ENCODE measurements around the gene VSNL1. TPM values are rescaled to one million over a fixed set of nuclear protein-coding genes. Genes with fewer than 3 reads are reported as not detected.

VSNL1 gene
- total and polyA plus RNA-seq, 2 donors (not counting 1 experiment from before 2014, with no cell fraction given), result not detected

DNA sequence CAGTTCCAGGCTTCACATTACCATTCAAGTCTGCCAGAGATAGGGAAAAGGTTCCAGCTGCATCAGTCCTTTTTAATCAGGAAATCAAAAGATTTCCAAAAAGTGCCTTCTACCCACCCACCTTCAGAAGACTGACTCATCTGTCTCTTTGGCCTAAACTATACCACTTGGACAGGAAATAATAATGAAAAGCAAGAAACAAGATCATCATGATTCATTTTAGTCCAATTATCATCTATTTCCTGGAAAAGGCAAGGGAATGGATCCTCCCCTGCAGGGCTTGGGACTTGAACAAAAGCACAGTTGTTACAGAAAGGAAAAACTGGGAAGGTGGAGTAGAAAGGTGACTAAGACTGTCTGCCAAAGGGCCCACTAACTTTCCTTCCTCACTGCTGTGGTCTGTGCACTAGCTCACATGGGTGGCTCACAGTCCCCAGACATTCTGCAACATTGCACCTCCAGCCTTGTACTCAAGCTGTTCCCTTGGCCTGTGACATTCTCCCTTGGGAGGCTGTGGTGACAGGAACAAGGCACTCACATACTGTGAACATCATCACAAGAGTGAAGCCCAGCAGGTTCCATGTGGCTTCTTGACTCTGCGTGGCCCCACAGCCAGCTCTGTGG is 75.3 kb downstream of the VSNL1 start:
- no peak overlapping the region for H3K27ac Mint-ChIP-seq
- no peak overlapping the region for H3K9ac ChIP-seq (ENCODE audit: low read length)
- H3K79me2 ChIP-seq (ENCODE audit: control insufficient read depth, insufficient read depth, low read length), result no peaks in the 10 kb centered on the region
- H2AFZ ChIP-seq (ENCODE audit: insufficient read depth, low read depth, low read length, poor library complexity, severe bottlenecking), result no peak overlapping the region
- H3K27me3 Mint-ChIP-seq, result peaks cover 35% of the 10 kb centered on the region
- no peaks in the 10 kb centered on the region for H4K20me1 ChIP-seq (ENCODE audit: control insufficient read depth, insufficient read depth, low read length, poor library complexity, severe bottlenecking)
- H3K27ac ChIP-seq (ENCODE audit: low read length in 2 of 2), result no peak overlapping the region
- no CpG with 5 or more reads among the region's 1 CpG for WGBS (ENCODE audit: insufficient coverage)
- no peak overlapping the region for H3K4me3 ChIP-seq (ENCODE audit: control extremely low read depth in 1 of 5, extremely low read depth in 1 of 5, insufficient read depth in 1 of 5, low read depth in 2 of 5, low read length in 4 of 5)
- no peaks in the 10 kb centered on the region for H3K4me1 ChIP-seq (ENCODE audit: control insufficient read depth in 2 of 2, insufficient read depth in 2 of 2, low read length in 2 of 2)
- H3K36me3 ChIP-seq (replicated peaks in 1 of 2; ENCODE audit: control extremely low read depth in 1 of 2, control insufficient read depth in 1 of 2, extremely low read depth in 1 of 2, insufficient read depth in 2 of 2, low read length in 1 of 2), result no peaks in the 10 kb centered on the region
- ChIA-PET POLR2A (no interaction called here), CTCF (no interaction called here)
- H3K4me1 Mint-ChIP-seq, result no peaks in the 10 kb centered on the region
- no peak overlapping the region for H3K4me3 Mint-ChIP-seq
- no peak overlapping the region for H3K4me2 ChIP-seq (replicated peaks; ENCODE audit: low read depth, low read length, poor library complexity, severe bottlenecking)
- ATAC-seq (ENCODE audit: low read depth), result no peak
- no peak for DNase-seq
- H3K9me3 Mint-ChIP-seq (ENCODE audit: insufficient read depth), result no peaks in the 10 kb centered on the region
- H3K9me3 ChIP-seq (ENCODE audit: control extremely low read depth in 1 of 3, control insufficient read depth in 2 of 3, insufficient read depth in 1 of 3, low read length in 2 of 3), result no peaks in the 10 kb centered on the region
- TF ChIP-seq, protein P1, sequence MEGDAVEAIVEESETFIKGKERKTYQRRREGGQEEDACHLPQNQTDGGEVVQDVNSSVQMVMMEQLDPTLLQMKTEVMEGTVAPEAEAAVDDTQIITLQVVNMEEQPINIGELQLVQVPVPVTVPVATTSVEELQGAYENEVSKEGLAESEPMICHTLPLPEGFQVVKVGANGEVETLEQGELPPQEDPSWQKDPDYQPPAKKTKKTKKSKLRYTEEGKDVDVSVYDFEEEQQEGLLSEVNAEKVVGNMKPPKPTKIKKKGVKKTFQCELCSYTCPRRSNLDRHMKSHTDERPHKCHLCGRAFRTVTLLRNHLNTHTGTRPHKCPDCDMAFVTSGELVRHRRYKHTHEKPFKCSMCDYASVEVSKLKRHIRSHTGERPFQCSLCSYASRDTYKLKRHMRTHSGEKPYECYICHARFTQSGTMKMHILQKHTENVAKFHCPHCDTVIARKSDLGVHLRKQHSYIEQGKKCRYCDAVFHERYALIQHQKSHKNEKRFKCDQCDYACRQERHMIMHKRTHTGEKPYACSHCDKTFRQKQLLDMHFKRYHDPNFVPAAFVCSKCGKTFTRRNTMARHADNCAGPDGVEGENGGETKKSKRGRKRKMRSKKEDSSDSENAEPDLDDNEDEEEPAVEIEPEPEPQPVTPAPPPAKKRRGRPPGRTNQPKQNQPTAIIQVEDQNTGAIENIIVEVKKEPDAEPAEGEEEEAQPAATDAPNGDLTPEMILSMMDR (IDR thresholded peaks at IDR 0.05), result no peak
- TF ChIP-seq EZH2 (IDR thresholded peaks at IDR 0.05; ENCODE audit: borderline replicate concordance, insufficient read depth, low read depth, low read length, poor library complexity, severe bottlenecking), result no peak
- peaks cover 0 to 4% (median 2%) of the 10 kb centered on the region in 4 experiments for H3K27me3 ChIP-seq (replicated peaks in 1 of 4; ENCODE audit: control extremely low read depth in 1 of 4, control insufficient read depth in 3 of 4, insufficient read depth in 4 of 4, low read length in 3 of 4)
- intact Hi-C loops (cut with micrococcal nuclease), result no loop called here

DNA sequence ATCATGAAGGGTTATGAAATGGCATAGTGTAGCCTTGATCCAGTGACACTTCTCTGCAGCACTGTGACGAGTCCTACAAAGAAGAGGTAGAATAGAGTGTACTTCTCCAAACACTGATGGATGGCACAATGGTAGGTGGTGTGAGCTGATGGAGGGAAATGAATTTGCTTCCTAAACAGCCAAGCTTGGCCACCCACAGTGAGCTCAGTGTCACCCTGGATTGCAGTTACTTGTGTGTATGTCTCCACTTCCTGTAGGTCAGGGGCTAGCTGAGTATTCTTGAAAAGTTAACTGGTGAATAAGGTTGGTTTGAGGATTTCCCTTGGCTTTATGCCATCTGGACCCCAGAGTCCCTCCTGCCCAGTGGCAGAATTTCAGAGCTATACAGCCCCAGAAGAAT is 75.9 kb downstream of the VSNL1 start:
- ChIA-PET POLR2A (no interaction called here), CTCF (no interaction called here)
- H3K4me3 ChIP-seq (ENCODE audit: control extremely low read depth in 1 of 5, extremely low read depth in 1 of 5, insufficient read depth in 1 of 5, low read depth in 2 of 5, low read length in 4 of 5), result no peak overlapping the region
- no peaks in the 10 kb centered on the region for H3K36me3 ChIP-seq (replicated peaks in 1 of 2; ENCODE audit: control extremely low read depth in 1 of 2, control insufficient read depth in 1 of 2, extremely low read depth in 1 of 2, insufficient read depth in 2 of 2, low read length in 1 of 2)
- peaks cover 35% of the 10 kb centered on the region for H3K27me3 Mint-ChIP-seq
- H3K4me3 Mint-ChIP-seq, result no peak overlapping the region
- peaks cover 0 to 6% (median 2%) of the 10 kb centered on the region in 4 experiments for H3K27me3 ChIP-seq (replicated peaks in 1 of 4; ENCODE audit: control extremely low read depth in 1 of 4, control insufficient read depth in 3 of 4, insufficient read depth in 4 of 4, low read length in 3 of 4)
- DNase-seq (no peak), ATAC-seq (ENCODE audit: low read depth) (no peak)
- H3K9me3 ChIP-seq (ENCODE audit: control extremely low read depth in 1 of 3, control insufficient read depth in 2 of 3, insufficient read depth in 1 of 3, low read length in 2 of 3), result no peaks in the 10 kb centered on the region
- H3K4me1 Mint-ChIP-seq, result no peaks in the 10 kb centered on the region
- no peak overlapping the region for H3K27ac Mint-ChIP-seq
- no CpG with 5 or more reads among the region's 1 CpG for whole genome bisulfite sequencing (ENCODE audit: insufficient coverage)
- H2AFZ ChIP-seq (ENCODE audit: insufficient read depth, low read depth, low read length, poor library complexity, severe bottlenecking), result no peak overlapping the region
- no peaks in the 10 kb centered on the region for H3K9me3 Mint-ChIP-seq (ENCODE audit: insufficient read depth)
- intact Hi-C loops (cut with micrococcal nuclease), result no loop called here
- no peak overlapping the region for H3K4me2 ChIP-seq (replicated peaks; ENCODE audit: low read depth, low read length, poor library complexity, severe bottlenecking)
- TF ChIP-seq, protein P1 (IDR thresholded peaks at IDR 0.05), result no peak
- TF ChIP-seq EZH2 (IDR thresholded peaks at IDR 0.05; ENCODE audit: borderline replicate concordance, insufficient read depth, low read depth, low read length, poor library complexity, severe bottlenecking), result no peak
- H3K27ac ChIP-seq (ENCODE audit: low read length in 2 of 2), result no peak overlapping the region
- H3K9ac ChIP-seq (ENCODE audit: low read length), result no peak overlapping the region
- no peaks in the 10 kb centered on the region for H3K4me1 ChIP-seq (ENCODE audit: control insufficient read depth in 2 of 2, insufficient read depth in 2 of 2, low read length in 2 of 2)
- H4K20me1 ChIP-seq (ENCODE audit: control insufficient read depth, insufficient read depth, low read length, poor library complexity, severe bottlenecking), result no peaks in the 10 kb centered on the region
- no peaks in the 10 kb centered on the region for H3K79me2 ChIP-seq (ENCODE audit: control insufficient read depth, insufficient read depth, low read length)

Data from B cell (primary cell).